ENCODE data around the gene YIPF5.

Gene YIPF5

DNA sequence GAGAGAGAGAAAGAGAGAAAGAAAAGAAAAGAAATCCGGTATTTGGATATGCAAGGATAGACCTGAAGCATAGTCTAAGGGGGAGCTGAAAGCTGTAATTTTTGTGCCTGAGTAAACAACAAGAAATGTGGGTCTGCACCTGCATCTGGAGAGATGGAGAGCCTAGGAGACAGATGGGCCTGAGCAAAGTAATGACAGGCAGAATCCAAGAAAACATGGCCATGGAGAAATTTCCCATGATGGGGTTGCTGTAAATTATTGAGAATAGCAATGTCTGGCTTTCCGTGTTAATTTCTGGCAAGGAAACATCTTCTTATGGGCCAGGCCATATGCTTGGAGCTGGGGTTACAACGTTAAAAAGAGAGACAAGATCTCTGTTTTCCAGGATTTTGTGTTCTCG lies 40.2 kb downstream of the YIPF5 start:
- H3K4me3 ChIP-seq (ENCODE audit: low read depth, low read length): no peak overlapping the region
- no peak overlapping the region for H2BK5ac ChIP-seq (ENCODE audit: low read depth, low read length, poor library complexity)
- no peaks in the 10 kb centered on the region for H3K79me2 ChIP-seq (ENCODE audit: control insufficient read depth, insufficient read depth, low read length, poor library complexity)
- DNase-seq: no peak
- H3K27me3 ChIP-seq (ENCODE audit: insufficient read depth, low read length): no peaks in the 10 kb centered on the region
- H3K36me3 ChIP-seq (ENCODE audit: control insufficient read depth in 1 of 2, insufficient read depth in 2 of 2, low read length in 2 of 2): no peaks in the 10 kb centered on the region
- no peak overlapping the region for H3K9ac ChIP-seq (ENCODE audit: low read length)
- H3K23ac ChIP-seq (ENCODE audit: low read length): no peak overlapping the region
- H3K79me1 ChIP-seq (ENCODE audit: low read length): no peaks in the 10 kb centered on the region
- no peak overlapping the region for H4K8ac ChIP-seq (ENCODE audit: low read depth, low read length)
- H2AFZ ChIP-seq (ENCODE audit: insufficient read depth, low read length, poor library complexity): no peak overlapping the region
- H2AK5ac ChIP-seq (ENCODE audit: low read length): no peak overlapping the region
- H3K9me3 ChIP-seq (ENCODE audit: insufficient read depth, low read depth, low read length): no peaks in the 10 kb centered on the region
- H3K18ac ChIP-seq (ENCODE audit: low read length): no peak overlapping the region
- no peak overlapping the region for H3K14ac ChIP-seq (ENCODE audit: low read length)
- H3K4ac ChIP-seq (ENCODE audit: low read depth, low read length): no peak overlapping the region
- no peaks in the 10 kb centered on the region for H3K4me1 ChIP-seq (ENCODE audit: control insufficient read depth in 1 of 2, insufficient read depth in 2 of 2, low read length in 2 of 2)
- no peak overlapping the region for H3K4me2 ChIP-seq (ENCODE audit: low read length)
- no peak overlapping the region for H2BK12ac ChIP-seq (ENCODE audit: low read length)
- H3K27ac ChIP-seq (ENCODE audit: low read depth, low read length): no peak overlapping the region
- no peak overlapping the region for H4K91ac ChIP-seq (ENCODE audit: low read depth, low read length)
- H4K12ac ChIP-seq (ENCODE audit: low read depth, low read length): no peak overlapping the region
- WGBS (ENCODE audit: extremely low coverage, insufficient coverage, insufficient read length): no CpG with 5 or more reads among the region's 4 CpGs
- H2BK120ac ChIP-seq (ENCODE audit: insufficient read depth, low read length, poor library complexity): no peak overlapping the region

DNA sequence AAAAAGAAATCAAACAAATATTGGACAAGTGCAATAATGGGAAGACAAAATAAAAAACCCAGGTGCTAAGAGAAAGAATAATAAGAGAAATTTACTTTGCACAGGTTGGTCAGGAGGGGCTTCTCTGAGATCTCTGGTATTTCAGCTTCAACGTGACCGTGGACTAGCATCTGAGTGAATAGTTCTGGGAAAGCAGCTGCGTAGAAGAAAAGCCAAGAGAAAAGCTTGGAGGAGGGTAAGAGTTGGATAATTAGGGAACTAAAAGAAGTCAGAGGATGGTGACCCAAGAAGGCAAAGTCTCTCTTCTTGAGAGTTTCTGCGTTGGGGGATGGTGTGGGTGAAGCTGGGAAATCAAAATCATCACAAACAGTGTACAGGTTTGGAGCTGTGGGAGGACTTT lies 41.6 kb downstream of the YIPF5 start:
- Histone ChIP-seq H3K27me3 (ENCODE audit: insufficient read depth, low read length) (no peaks in the 10 kb centered on the region), H4K8ac (ENCODE audit: low read depth, low read length) (no peak overlapping the region), H4K12ac (ENCODE audit: low read depth, low read length) (no peak overlapping the region), H3K9ac (ENCODE audit: low read length) (no peak overlapping the region), H2BK5ac (ENCODE audit: low read depth, low read length, poor library complexity) (no peak overlapping the region), H3K4me2 (ENCODE audit: low read length) (no peak overlapping the region), H3K27ac (ENCODE audit: low read depth, low read length) (no peak overlapping the region), H3K4me1 (ENCODE audit: control insufficient read depth in 1 of 2, insufficient read depth in 2 of 2, low read length in 2 of 2) (no peaks in the 10 kb centered on the region), H2AK5ac (ENCODE audit: low read length) (no peak overlapping the region), H4K91ac (ENCODE audit: low read depth, low read length) (no peak overlapping the region), H3K4ac (ENCODE audit: low read depth, low read length) (no peak overlapping the region), H3K9me3 (ENCODE audit: insufficient read depth, low read depth, low read length) (no peaks in the 10 kb centered on the region), H3K23ac (ENCODE audit: low read length) (no peak overlapping the region), H2BK12ac (ENCODE audit: low read length) (no peak overlapping the region), H3K14ac (ENCODE audit: low read length) (no peak overlapping the region), H3K4me3 (ENCODE audit: low read depth, low read length) (no peak overlapping the region), H2AFZ (ENCODE audit: insufficient read depth, low read length, poor library complexity) (no peak overlapping the region), H2BK120ac (ENCODE audit: insufficient read depth, low read length, poor library complexity) (no peak overlapping the region), H3K79me2 (ENCODE audit: control insufficient read depth, insufficient read depth, low read length, poor library complexity) (no peaks in the 10 kb centered on the region), H3K36me3 (ENCODE audit: control insufficient read depth in 1 of 2, insufficient read depth in 2 of 2, low read length in 2 of 2) (no peaks in the 10 kb centered on the region), H3K79me1 (ENCODE audit: low read length) (no peaks in the 10 kb centered on the region), H3K18ac (ENCODE audit: low read length) (no peak overlapping the region)
- no peak for DNase-seq
- WGBS (ENCODE audit: extremely low coverage, insufficient coverage, insufficient read length): no CpG with 5 or more reads among the region's 4 CpGs

DNA sequence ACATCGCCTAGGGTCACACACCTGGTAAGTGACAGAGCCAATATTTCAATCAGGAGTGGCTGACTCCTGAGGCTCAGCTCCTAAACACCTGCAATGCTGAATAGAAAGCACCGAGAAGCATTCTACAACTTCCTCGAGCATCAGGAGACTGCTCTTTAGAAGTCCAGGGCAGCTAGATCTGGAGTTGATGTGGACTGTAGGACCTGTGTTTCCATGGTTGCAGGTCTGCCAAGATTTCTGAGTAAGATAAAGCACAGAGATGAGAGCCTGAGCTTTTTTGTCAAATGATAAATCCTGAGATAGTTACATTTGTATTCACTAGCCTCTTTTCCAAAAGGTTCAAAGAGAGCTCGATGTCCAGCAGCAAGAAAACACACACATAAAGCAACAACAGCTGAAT lies 43.8 kb downstream of the YIPF5 start:
- Histone ChIP-seq H4K8ac (ENCODE audit: low read depth, low read length) (no peak overlapping the region), H2BK5ac (ENCODE audit: low read depth, low read length, poor library complexity) (no peak overlapping the region), H2BK12ac (ENCODE audit: low read length) (no peak overlapping the region), H3K4ac (ENCODE audit: low read depth, low read length) (no peak overlapping the region), H2BK120ac (ENCODE audit: insufficient read depth, low read length, poor library complexity) (no peak overlapping the region), H3K27me3 (ENCODE audit: insufficient read depth, low read length) (no peaks in the 10 kb centered on the region), H3K23ac (ENCODE audit: low read length) (no peak overlapping the region), H3K9me3 (ENCODE audit: insufficient read depth, low read depth, low read length) (no peaks in the 10 kb centered on the region), H3K36me3 (ENCODE audit: control insufficient read depth in 1 of 2, insufficient read depth in 2 of 2, low read length in 2 of 2) (no peaks in the 10 kb centered on the region), H4K12ac (ENCODE audit: low read depth, low read length) (no peak overlapping the region), H2AFZ (ENCODE audit: insufficient read depth, low read length, poor library complexity) (no peak overlapping the region), H3K27ac (ENCODE audit: low read depth, low read length) (no peak overlapping the region), H3K79me2 (ENCODE audit: control insufficient read depth, insufficient read depth, low read length, poor library complexity) (no peaks in the 10 kb centered on the region), H3K9ac (ENCODE audit: low read length) (no peak overlapping the region), H3K18ac (ENCODE audit: low read length) (no peak overlapping the region), H3K14ac (ENCODE audit: low read length) (no peak overlapping the region), H3K4me1 (ENCODE audit: control insufficient read depth in 1 of 2, insufficient read depth in 2 of 2, low read length in 2 of 2) (no peaks in the 10 kb centered on the region), H3K79me1 (ENCODE audit: low read length) (no peaks in the 10 kb centered on the region), H2AK5ac (ENCODE audit: low read length) (no peak overlapping the region), H3K4me3 (ENCODE audit: low read depth, low read length) (no peak overlapping the region), H3K4me2 (ENCODE audit: low read length) (no peak overlapping the region), H4K91ac (ENCODE audit: low read depth, low read length) (no peak overlapping the region)
- no peak for DNase-seq
- no CpG with 5 or more reads among the region's 4 CpGs for WGBS (ENCODE audit: extremely low coverage, insufficient coverage, insufficient read length)

DNA sequence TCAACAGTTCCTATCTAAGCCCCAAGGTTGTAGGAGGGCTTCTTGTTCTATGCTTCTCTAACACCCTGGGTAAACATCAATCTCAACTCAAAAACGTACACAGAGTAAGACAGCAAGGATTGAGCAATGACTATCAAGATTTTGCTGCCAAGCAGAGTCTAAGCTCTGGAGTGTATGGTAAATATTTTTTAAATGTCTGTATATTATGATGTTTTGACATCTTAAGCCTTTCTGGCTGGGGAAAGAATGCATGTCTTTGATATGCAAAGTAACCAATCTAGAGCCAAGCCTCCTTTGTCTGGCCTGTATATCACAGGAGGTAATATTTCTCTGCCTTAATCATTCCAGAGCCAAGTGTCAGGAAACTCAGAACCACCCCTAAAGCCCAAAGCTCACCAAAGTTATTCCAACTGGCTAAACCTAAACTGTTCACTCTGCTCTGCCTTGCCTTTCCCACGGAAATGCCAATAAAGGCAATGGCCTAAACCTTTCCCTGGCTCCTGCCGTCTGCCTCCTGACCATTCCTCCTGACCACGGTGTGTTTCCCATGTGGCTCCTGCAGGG lies 45.2 kb downstream of the YIPF5 start:
- no peak overlapping the region for H3K9ac ChIP-seq (ENCODE audit: low read length)
- H2BK12ac ChIP-seq (ENCODE audit: low read length): no peak overlapping the region
- no peaks in the 10 kb centered on the region for H3K27me3 ChIP-seq (ENCODE audit: insufficient read depth, low read length)
- no CpG with 5 or more reads among the region's 4 CpGs for WGBS (ENCODE audit: extremely low coverage, insufficient coverage, insufficient read length)
- H2AK5ac ChIP-seq (ENCODE audit: low read length): no peak overlapping the region
- H2BK120ac ChIP-seq (ENCODE audit: insufficient read depth, low read length, poor library complexity): no peak overlapping the region
- H4K12ac ChIP-seq (ENCODE audit: low read depth, low read length): no peak overlapping the region
- H3K9me3 ChIP-seq (ENCODE audit: insufficient read depth, low read depth, low read length): no peaks in the 10 kb centered on the region
- no peak overlapping the region for H4K8ac ChIP-seq (ENCODE audit: low read depth, low read length)
- no peak overlapping the region for H3K4me2 ChIP-seq (ENCODE audit: low read length)
- H3K4me3 ChIP-seq (ENCODE audit: low read depth, low read length): no peak overlapping the region
- no peak overlapping the region for H2BK5ac ChIP-seq (ENCODE audit: low read depth, low read length, poor library complexity)
- H3K14ac ChIP-seq (ENCODE audit: low read length): no peak overlapping the region
- no peaks in the 10 kb centered on the region for H3K36me3 ChIP-seq (ENCODE audit: control insufficient read depth in 1 of 2, insufficient read depth in 2 of 2, low read length in 2 of 2)
- H3K79me1 ChIP-seq (ENCODE audit: low read length): no peaks in the 10 kb centered on the region
- no peak overlapping the region for H2AFZ ChIP-seq (ENCODE audit: insufficient read depth, low read length, poor library complexity)
- no peak overlapping the region for H3K23ac ChIP-seq (ENCODE audit: low read length)
- no peaks in the 10 kb centered on the region for H3K4me1 ChIP-seq (ENCODE audit: control insufficient read depth in 1 of 2, insufficient read depth in 2 of 2, low read length in 2 of 2)
- H3K18ac ChIP-seq (ENCODE audit: low read length): no peak overlapping the region
- DNase-seq: no peak
- H3K79me2 ChIP-seq (ENCODE audit: control insufficient read depth, insufficient read depth, low read length, poor library complexity): no peaks in the 10 kb centered on the region
- no peak overlapping the region for H3K27ac ChIP-seq (ENCODE audit: low read depth, low read length)
- H4K91ac ChIP-seq (ENCODE audit: low read depth, low read length): no peak overlapping the region
- H3K4ac ChIP-seq (ENCODE audit: low read depth, low read length): no peak overlapping the region

All from trophoblast cell (in vitro differentiated cells and primary cell).